Motor neuron (in vitro differentiated cells): ENCODE data around the gene ID4. TPM values are rescaled to one million over a fixed set of nuclear protein-coding genes. Genes with fewer than 3 reads are reported as not detected.

Experiments
- ATAC-seq, 8 experiments: fragments of 200-7000 bp; cut with Tn5 transposase; replicated peaks in 6 of 8; 2 replicates each; pipeline ENCODE4 v1.8.0; 2021; ENCODE audit warnings: mild to moderate bottlenecking in 8 of 8, moderate library complexity in 8 of 8
- H3K27ac ChIP-seq, 2 donors: fragments of 250-450 bp; sonication (Bioruptor Pico); 2 replicates each; pipeline ENCODE4 v1.9.0; 2021; ENCODE audit warnings: antibody characterized with exemption in 2 of 2, mild to moderate bottlenecking in 2 of 2, moderate library complexity in 1 of 2
- H3K4me1 ChIP-seq, 2 donors: fragments of 250-450 bp; sonication (Bioruptor Pico); replicated peaks in 1 of 2; 2 replicates each; pipeline ENCODE4 v1.6.1; 2021; ENCODE audit warnings: antibody characterized with exemption in 2 of 2, mild to moderate bottlenecking in 2 of 2, moderate library complexity in 1 of 2
- H3K4me3 ChIP-seq, 5 donors: fragments of 250-450 bp; sonication (Bioruptor Pico); 2 replicates each; pipeline ENCODE4 v1.9.0; 2021; ENCODE audit warnings: antibody characterized with exemption in 5 of 5, mild to moderate bottlenecking in 5 of 5, moderate library complexity in 4 of 5
- WGBS, 10 experiments: fragments of 450-650 bp; shearing (Covaris generic); methylation state at CpG; one replicate each; pipeline ENCODE4 v1.0.0; 2022; 5-methylcytosine and 5-hydroxymethylcytosine counted together
- in situ Hi-C, 9 experiments: fragments of 400-800 bp; cut with MboI; loops; one replicate each; pipeline ENCODE4 v1.15.0; 2021; ENCODE audit warnings: low sequenced_read_pairs in 9 of 9, low pct_unique_long_range_greater_than_20kb in 2 of 9; ENCODE audit not compliant: unreplicated experiment in 9 of 9
- total RNA-seq, 8 experiments: library from RNA; unstranded; fragments of 300-600 nt; gene quantifications; 2 replicates each; pipeline versions ENCODE4 v1.2.3 to v1.2.4, GENCODE V29; 2022

Gene ID4
- total RNA-seq, 8 experiments from 2014 or later: 0.27 to 99.9 (median 33.7) TPM

GRCh38 chr6:19838442-19839236 is 1.5 kb downstream of the ID4 start:
- ATAC-seq: peak in 7 of 8 experiments; percentile 1 to 11 (median 4)
- in situ Hi-C loops: no loop called here
- peaks cover 17 to 31% of the 10 kb centered on the region in 2 donors for H3K4me1 ChIP-seq
- WGBS, 10 experiments: 0 to 1% (median 0%) methylated on average over 6 to 25 of the region's 63 CpGs; no CpG with 5 or more reads in 7 of the 10 experiments
- H3K4me3 ChIP-seq: peak overlapping the region; percentile 55 to 84 (median 67)
- peak overlapping the region; percentile 47 to 75 for H3K27ac ChIP-seq

GRCh38 chr6:19839237-19839546 is 2.0 kb downstream of the ID4 start:
- Histone ChIP-seq H3K27ac (no peak overlapping the region), H3K4me3 (peak overlapping the region; percentile 55 to 84 (median 67)), H3K4me1 (peaks cover 17 to 31% of the 10 kb centered on the region in 2 donors)
- WGBS, 10 experiments: 0 to 40% (median 2%) methylated on average over 1 to 7 of the region's 7 CpGs; no CpG with 5 or more reads in 1 of the 10 experiments
- in situ Hi-C loops: no loop called here
- no peak for ATAC-seq

GRCh38 chr6:19839788-19840187 is 2.6 kb downstream of the ID4 start:
- peak overlapping the region; percentile 55 to 84 (median 67) for H3K4me3 ChIP-seq
- H3K27ac ChIP-seq: no peak overlapping the region
- WGBS, 10 experiments: 0 to 100% (median 24%) methylated on average over 1 of the region's 1 CpG
- H3K4me1 ChIP-seq: peaks cover 17 to 31% of the 10 kb centered on the region in 2 donors
- no peak for ATAC-seq
- in situ Hi-C loops: no loop called here

- WGBS, 10 experiments: 33 to 67% (median 41%) methylated on average over 1 to 3 of the region's 3 CpGs
- H3K27ac ChIP-seq: no peak overlapping the region
- in situ Hi-C loops: no loop called here
- H3K4me1 ChIP-seq: peaks cover 17 to 23% of the 10 kb centered on the region in 2 donors
- no peak for ATAC-seq
- H3K4me3 ChIP-seq: peak overlapping the region in 4 of 5 donors; percentile 55 to 84 (median 72)
Measured at GRCh38 chr6:19841181-19841580, 4.0 kb downstream of the ID4 start.

- no peak overlapping the region for H3K27ac ChIP-seq
- peak overlapping the region in 1 of 5 donors; percentile 84 for H3K4me3 ChIP-seq
- H3K4me1 ChIP-seq: peaks cover 17 to 21% of the 10 kb centered on the region in 2 donors
- in situ Hi-C loops: no loop called here
- ATAC-seq: no peak
- 12 to 69% (median 36%) methylated on average over 2 to 4 of the region's 4 CpGs; no CpG with 5 or more reads in 1 of the 10 experiments for WGBS, 10 experiments
Measured at GRCh38 chr6:19842030-19842615, 5.0 kb downstream of the ID4 start.

DNA sequence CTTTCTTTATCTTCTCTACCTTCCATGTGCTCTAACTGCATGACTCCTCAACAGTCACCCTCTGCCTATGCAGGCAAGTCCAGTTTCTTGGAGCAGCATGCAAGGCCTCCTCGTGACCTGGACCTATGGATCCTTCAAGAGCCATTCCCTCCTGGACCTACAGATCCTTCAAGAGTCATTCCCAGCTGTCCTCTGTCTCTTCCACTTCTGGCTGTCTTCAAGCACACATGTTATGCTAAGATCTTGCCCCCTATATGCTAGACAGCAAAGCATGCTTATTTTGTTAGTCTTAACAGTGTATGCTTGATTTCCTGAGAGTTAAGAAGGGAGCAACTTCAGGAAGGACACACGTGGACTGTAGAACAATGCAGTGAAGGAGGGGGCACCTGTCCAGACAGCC is 7.5 kb downstream of the ID4 start:
- peaks cover 17 to 21% of the 10 kb centered on the region in 2 donors for H3K4me1 ChIP-seq

DNA sequence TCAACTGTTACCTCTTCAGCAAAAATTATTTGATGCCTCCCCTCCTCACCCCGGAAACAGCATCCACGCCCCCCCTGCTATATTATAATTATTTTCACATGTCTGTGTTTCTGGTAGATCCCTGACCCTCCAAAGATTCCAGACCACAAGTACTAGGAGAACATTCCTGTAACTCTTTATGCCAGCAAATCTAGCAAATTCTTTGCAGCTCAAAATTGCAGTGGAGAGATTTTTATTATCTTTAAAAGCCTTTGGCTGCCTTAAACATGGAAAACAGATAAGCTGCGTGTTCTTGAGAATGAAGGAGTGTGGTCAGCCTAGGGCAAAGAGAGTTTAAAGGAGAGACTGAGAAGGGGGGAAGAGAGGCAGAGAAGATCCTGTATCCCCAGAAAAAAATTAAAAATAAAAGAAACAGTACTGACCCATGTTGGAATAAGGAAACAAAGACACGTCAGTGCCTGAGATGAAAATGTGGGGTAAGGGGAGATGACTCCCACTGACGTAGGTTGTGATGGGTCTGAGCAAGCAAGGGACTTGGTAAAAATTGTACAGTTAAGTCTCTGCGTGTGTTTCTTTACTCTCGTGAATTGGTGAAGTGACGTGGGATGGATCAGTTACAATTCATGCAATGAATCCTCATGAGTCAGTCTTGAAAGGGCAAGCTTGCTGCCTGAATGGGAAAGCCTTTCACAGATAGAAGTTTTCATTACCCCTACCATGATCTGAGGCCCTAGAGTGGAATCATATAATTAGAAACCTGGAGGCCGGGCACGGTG is 8.3 kb downstream of the ID4 start:
- H3K4me3 ChIP-seq: no peak overlapping the region
- in situ Hi-C loops: no loop called here
- H3K4me1 ChIP-seq: peaks cover 17 to 21% of the 10 kb centered on the region in 2 donors
- no peak overlapping the region for H3K27ac ChIP-seq
- ATAC-seq: no peak
- WGBS, 10 experiments: 31 to 100% (median 91%) methylated on average over 2 to 10 of the region's 10 CpGs; no CpG with 5 or more reads in 1 of the 10 experiments

More for the DNA sequence above, 7.5 kb downstream of the ID4 start:
- WGBS, 10 experiments: 58 to 100% (median 88%) methylated on average over 1 to 2 of the region's 2 CpGs; no CpG with 5 or more reads in 5 of the 10 experiments
- in situ Hi-C loops: no loop called here
- H3K4me3 ChIP-seq: no peak overlapping the region
- H3K27ac ChIP-seq: no peak overlapping the region
- no peak for ATAC-seq

DNA sequence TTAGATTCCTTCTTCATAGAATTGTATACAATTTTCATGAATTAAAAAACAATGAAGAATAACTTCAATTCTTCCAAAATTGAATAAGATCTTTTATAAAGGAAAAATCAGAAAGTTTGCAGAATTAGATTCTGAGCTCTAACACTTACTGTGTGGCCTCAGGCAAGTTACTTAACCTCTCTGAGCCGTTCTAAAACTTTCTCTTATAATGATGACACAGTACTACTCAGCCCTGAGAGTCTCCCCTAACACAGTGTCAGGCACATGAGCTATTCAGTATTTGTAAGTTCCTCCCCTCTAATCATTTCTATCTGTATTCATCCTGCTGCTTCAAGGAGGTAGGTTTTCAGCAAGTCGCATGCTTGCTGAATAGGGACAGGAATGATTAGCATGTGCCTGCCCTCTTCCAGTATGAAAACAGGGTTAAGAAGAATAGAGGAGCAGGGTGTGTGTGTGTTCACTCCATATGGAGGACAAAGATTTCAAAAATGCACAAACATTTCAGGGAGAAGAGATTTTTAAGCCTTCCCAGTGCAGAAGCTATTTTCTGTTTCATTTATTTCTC is 11.4 kb downstream of the ID4 start:
- Histone ChIP-seq H3K4me1 (peaks cover 5 to 7% of the 10 kb centered on the region in 2 donors), H3K27ac (no peak overlapping the region), H3K4me3 (no peak overlapping the region)
- in situ Hi-C loops: no loop called here
- peak in 2 of 8 experiments; percentile 64 to 67 for ATAC-seq
- WGBS, 10 experiments: 43 to 100% (median 76%) methylated on average over 1 to 2 of the region's 2 CpGs; no CpG with 5 or more reads in 3 of the 10 experiments

DNA sequence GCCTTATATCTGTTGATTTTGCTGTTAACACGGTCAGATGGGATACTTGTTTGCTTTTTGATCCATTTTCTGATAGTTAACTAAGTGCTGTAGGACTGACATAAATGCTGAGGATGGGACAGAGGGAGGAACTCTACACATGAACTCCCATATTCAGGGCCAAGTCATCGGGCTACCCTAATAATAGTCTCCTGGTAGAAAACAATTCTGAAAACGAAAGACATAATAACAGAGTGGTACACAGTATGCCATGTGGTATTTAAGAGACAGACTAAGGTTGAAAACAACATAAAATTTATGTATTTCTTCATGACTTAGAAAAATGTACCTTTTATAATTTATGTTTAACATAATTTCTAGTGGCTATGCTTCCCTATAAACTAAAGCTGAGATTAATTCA is 12.0 kb downstream of the ID4 start:
- Histone ChIP-seq H3K4me3 (no peak overlapping the region), H3K27ac (no peak overlapping the region), H3K4me1 (peaks cover 5 to 7% of the 10 kb centered on the region in 2 donors)
- in situ Hi-C loops: no loop called here
- WGBS, 10 experiments: 44 to 100% (median 81%) methylated on average over 1 to 3 of the region's 3 CpGs
- ATAC-seq: no peak

DNA sequence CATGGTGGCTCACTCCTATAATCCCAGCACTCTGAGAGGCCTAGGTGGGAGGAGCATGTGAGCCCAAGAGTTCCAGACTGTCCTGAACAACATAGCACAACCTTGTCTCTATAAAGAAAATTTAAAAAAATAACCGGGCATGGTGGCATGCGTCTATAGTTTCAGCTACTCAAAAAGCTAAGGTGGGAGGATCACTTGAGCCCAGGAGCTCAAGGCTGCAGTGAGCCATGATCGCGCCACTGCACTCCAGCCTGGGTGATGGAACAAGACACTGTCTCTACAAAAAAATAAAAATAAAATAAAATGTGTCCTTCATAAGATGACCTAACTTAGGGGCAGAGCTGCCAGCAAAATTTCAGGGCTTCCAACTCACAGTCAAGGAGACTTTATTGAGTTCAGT is 12.6 kb downstream of the ID4 start:
- Histone ChIP-seq H3K27ac (no peak overlapping the region), H3K4me1 (peaks cover 5 to 7% of the 10 kb centered on the region in 2 donors), H3K4me3 (no peak overlapping the region)
- 86 to 100% (median 94%) methylated on average over 1 to 4 of the region's 4 CpGs; no CpG with 5 or more reads in 2 of the 10 experiments for WGBS, 10 experiments
- ATAC-seq: no peak
- in situ Hi-C loops: no loop called here

GRCh38 chr6:19851241-19852089 is 14.3 kb downstream of the ID4 start:
- in situ Hi-C loops: no loop called here
- H3K27ac ChIP-seq: no peak overlapping the region
- H3K4me1 ChIP-seq: peaks cover 8 to 17% of the 10 kb centered on the region in 2 donors
- ATAC-seq: peak; percentile 94 to 99 (median 95)
- H3K4me3 ChIP-seq: no peak overlapping the region
- WGBS, 10 experiments: 6 to 80% (median 40%) methylated on average over 2 to 9 of the region's 10 CpGs; no CpG with 5 or more reads in 1 of the 10 experiments

- no peak for ATAC-seq
- in situ Hi-C loops: no loop called here
- no peak overlapping the region for H3K27ac ChIP-seq
- no peak overlapping the region for H3K4me3 ChIP-seq
- peaks cover 8 to 19% of the 10 kb centered on the region in 2 donors for H3K4me1 ChIP-seq
- WGBS, 10 experiments: 17 to 100% (median 100%) methylated on average over 1 to 2 of the region's 2 CpGs; no CpG with 5 or more reads in 1 of the 10 experiments
Measured at GRCh38 chr6:19852090-19852457, 14.9 kb downstream of the ID4 start.
